K562 (cell line): ENCODE results near the gene GPER1. TPM values are rescaled to one million over a fixed set of nuclear protein-coding genes. Genes with fewer than 3 reads are reported as not detected.

ENCODE experiments used
- ATAC-seq: fragments of 200-7000 bp; cut with Tn5 transposase; 3 replicates; pipeline ENCODE4 v1.9.1; 2020; ENCODE audit warnings: moderate library complexity
- BruUV-seq: library from RNA; stranded (reverse); fragments of 400-500 nt; replicated peaks from 2 replicates; lab custom pipeline; 2021; lab: Mats Ljungman, UMichigan
- CTCF ChIA-PET: fragments of 300-600 bp; formaldehyde crosslinking; extraction: SDS; loops from one replicate; lab custom pipeline; 2021; ENCODE audit warnings: low intra/inter-chr PET ratio; lab: Yijun Ruan, JAX
- POLR2A ChIA-PET: fragments of 300-600, 350-650 bp; sonication (Branson Sonifier 250); formaldehyde crosslinking; extraction: SDS; loops from one replicate; lab custom pipeline; 2021; ENCODE audit warnings: antibody characterized with exemption, inconsistent platforms; lab: Yijun Ruan, JAX
- DNase-seq, 4 experiments: peaks; one replicate each; pipeline versions ENCODE4 v3.0.0 to v3.0.0-alpha.2; 2011 to 2018; ENCODE audit warnings: low spot score in 3 of 4, mixed read lengths in 3 of 4; ENCODE audit errors: extremely low read depth in 1 of 4
- FAIRE-seq: peaks from 2 replicates; lab custom pipeline; 2011; peaks lifted over from hg19 to GRCh38; lab: Jason Lieb, UNC
- H2AFZ ChIP-seq: 2 replicates; pipeline ENCODE4 v1.6.0; 2011; ENCODE audit warnings: low read depth, low read length, control low read depth, inconsistent platforms
- H3K27ac ChIP-seq: fragments of 200-600 bp; 3 replicates; pipeline ENCODE4 v1.8.0; 2011; ENCODE audit warnings: low read depth, mild to moderate bottlenecking, control low read depth, inconsistent platforms, low read length, moderate library complexity, mixed read lengths; ENCODE audit errors: extremely low read depth
- H3K27me3 ChIP-seq, 2 experiments: fragments of 300-600 bp in 1 of 2; 2 replicates in 1 of 2; 3 replicates in 1 of 2; pipeline versions ENCODE4 v1.6.0 to v1.8.0; 2011; ENCODE audit warnings: inconsistent platforms in 2 of 2, low read length in 2 of 2, mild to moderate bottlenecking in 1 of 2, mixed read lengths in 1 of 2, moderate library complexity in 1 of 2; ENCODE audit not compliant: control insufficient read depth in 2 of 2, insufficient read depth in 2 of 2
- H3K36me3 ChIP-seq: fragments of 300-600 bp; 3 replicates; pipeline ENCODE4 v1.8.0; 2011; ENCODE audit warnings: mild to moderate bottlenecking, low read length, inconsistent platforms; ENCODE audit not compliant: control insufficient read depth, insufficient read depth
- H3K4me1 ChIP-seq, 2 experiments: fragments of 200-600 bp in 1 of 2; replicated peaks in 1 of 2; 2 replicates in 1 of 2; 3 replicates in 1 of 2; pipeline versions ENCODE4 v1.5.1 to v1.8.0; 2011; ENCODE audit warnings: inconsistent platforms in 2 of 2, low read length in 2 of 2, mild to moderate bottlenecking in 1 of 2, mixed read lengths in 1 of 2, moderate library complexity in 1 of 2; ENCODE audit not compliant: control insufficient read depth in 2 of 2, insufficient read depth in 2 of 2
- H3K4me2 ChIP-seq: 2 replicates; pipeline ENCODE4 v1.6.1; 2011; ENCODE audit warnings: low read length, control low read depth, inconsistent platforms, mixed read lengths; ENCODE audit not compliant: insufficient read depth
- H3K4me3 ChIP-seq: fragments of 200-600 bp; sonication (generic), shearing (Covaris generic); 2 replicates; pipeline ENCODE4 v1.5.1; 2016; ENCODE audit warnings: control low read depth, inconsistent platforms
- H3K79me2 ChIP-seq: fragments of 200-600 bp; 3 replicates; pipeline ENCODE4 v1.8.0; 2011; ENCODE audit warnings: low read length, inconsistent platforms; ENCODE audit not compliant: control insufficient read depth, insufficient read depth
- H3K9ac ChIP-seq, 2 experiments: 2 replicates each; pipeline versions ENCODE4 v1.6.0 to v1.6.1; 2011; ENCODE audit warnings: low read depth in 2 of 2, low read length in 2 of 2, control low read depth in 1 of 2, inconsistent platforms in 1 of 2, mild to moderate bottlenecking in 1 of 2, mixed read lengths in 1 of 2; ENCODE audit not compliant: insufficient read depth in 1 of 2
- H3K9me1 ChIP-seq: one replicate; pipeline ENCODE4 v1.6.0; 2011; ENCODE audit warnings: inconsistent platforms, mild to moderate bottlenecking, low read length, moderate library complexity; ENCODE audit not compliant: control insufficient read depth, insufficient read depth
- H3K9me3 ChIP-seq: replicated peaks from 2 replicates; pipeline ENCODE4 v1.5.1; 2011; ENCODE audit warnings: low read depth, low read length, inconsistent platforms; ENCODE audit not compliant: control insufficient read depth, insufficient read depth
- H4K20me1 ChIP-seq: replicated peaks from 2 replicates; pipeline ENCODE4 v1.6.1; 2011; ENCODE audit warnings: low read length, inconsistent platforms, mixed read lengths; ENCODE audit not compliant: control insufficient read depth, insufficient read depth
- AFF4 ChIP-seq: sonication (generic); formaldehyde crosslinking; IDR thresholded peaks from 2 replicates; pipeline ENCODE4 v1.8.0; 2023; ENCODE audit warnings: mild to moderate bottlenecking, missing genetic modification reagents
- CBX1 ChIP-seq: sonication (generic); IDR thresholded peaks from 2 replicates; pipeline ENCODE4 v1.6.1; 2016; ENCODE audit warnings: antibody characterized with exemption, low read depth, mild to moderate bottlenecking
- E2F4 ChIP-seq: sonication (generic); formaldehyde crosslinking; IDR thresholded peaks from 2 replicates; pipeline ENCODE4 v1.8.0; 2022; ENCODE audit warnings: mild to moderate bottlenecking, low read depth, missing genetic modification reagents
- IRF2 ChIP-seq: sonication (generic); formaldehyde crosslinking; IDR thresholded peaks from 2 replicates; pipeline ENCODE4 v1.8.1; 2022; ENCODE audit warnings: mild to moderate bottlenecking, missing genetic modification reagents
- MTA3 ChIP-seq: fragments of 450-650 bp; formaldehyde crosslinking; IDR thresholded peaks from 2 replicates; pipeline ENCODE4 v1.6.1; 2017; ENCODE audit warnings: mild to moderate bottlenecking, borderline replicate concordance
- STAG1 ChIP-seq: sonication (generic); formaldehyde crosslinking; IDR thresholded peaks from 2 replicates; pipeline ENCODE4 v1.5.0; 2020; ENCODE audit warnings: missing genetic modification reagents, borderline replicate concordance
- ZNF57 ChIP-seq: fragments of 450-650 bp; formaldehyde crosslinking; IDR thresholded peaks from 2 replicates; pipeline ENCODE4 v1.4.0; 2020; ENCODE audit warnings: mild to moderate bottlenecking, moderate library complexity
- WGBS: fragments of 100-300 bp; shearing (Covaris generic); methylation state at CpG from one replicate; pipeline ENCODE4 v1.1.6; 2016; ENCODE audit warnings: low coverage, mixed read lengths; ENCODE audit not compliant: insufficient coverage; ENCODE audit errors: missing lambda C conversion rate; 5-methylcytosine and 5-hydroxymethylcytosine counted together
- in situ Hi-C: fragments of 300-500 bp; cut with MboI; formaldehyde crosslinking; loops from 4 replicates; pipeline ENCODE4 v1.15.0; 2018; ENCODE audit warnings: inconsistent platforms, mixed read lengths
- intact Hi-C: fragments of 100-400 bp; cut with micrococcal nuclease; formaldehyde crosslinking; loops from 2 replicates; pipeline ENCODE4 v1.14.2; 2022
- polyA plus RNA-seq, 8 experiments: library from polyadenylated mRNA; depleted of rRNA in 4 of 8; stranded (reverse) in 5 of 8; unstranded in 3 of 8; fragments of >200 nt; fragmentation: Nextera tagmentation in 2 of 8; fragmentation: Illumina TruSeq in 1 of 8; extraction: Ambion mirVana in 2 of 8; extraction: Trizol in 1 of 8; gene quantifications; 2 replicates each; pipeline versions ENCODE4 v1.2.1 to v1.2.3, GENCODE V29; 2011 to 2014; ENCODE audit warnings: inconsistent platforms in 1 of 8, missing spikeins in 1 of 8
- total RNA-seq, 7 experiments: library from RNA; depleted of rRNA in 6 of 7; stranded (reverse); fragments of >200 nt in 6 of 7; fragmentation: Illumina TruSeq in 2 of 7; extraction: Trizol in 2 of 7; gene quantifications; 2 replicates each; pipeline versions ENCODE4 v1.2.1 to v1.2.3, GENCODE V29; 2011 to 2021; ENCODE audit warnings: low replicate concordance in 1 of 7
- TF ChIP-seq, protein P1 (sequence below): fragments of 200-800 bp; sonication (Bioruptor generic); IDR thresholded peaks from 2 replicates; pipeline ENCODE4 v1.6.1; 2016; ENCODE audit warnings: missing genetic modification characterization, missing compliant biosample characterization
- TF ChIP-seq, protein P2 (sequence below): sonication (generic); formaldehyde crosslinking; IDR thresholded peaks from 2 replicates; pipeline ENCODE4 v1.5.0; 2020; ENCODE audit warnings: missing genetic modification reagents

GPER1 gene
- total and polyA plus RNA-seq, 9 of the 15 experiments (the other 6 are each of a cell fraction or from before 2014, with no cell fraction given), result 0.04 to 0.09 (median 0.08) TPM; not detected in 6

- ATAC-seq (no peak), FAIRE-seq (no peak), DNase-seq (no peak)
- H3K79me2 ChIP-seq, result peaks cover 10% of the 10 kb centered on the region; the same call in 1 of the 3 replicates
- intact Hi-C loops (no loop called here), in situ Hi-C loops (no loop called here)
- no TSS peak for BruUV-seq
- H4K20me1 ChIP-seq, result no peaks in the 10 kb centered on the region
- no peak overlapping the region for H3K27ac ChIP-seq
- peaks cover 36 to 88% of the 10 kb centered on the region in 2 experiments for H3K4me1 ChIP-seq
- 95% methylated on average over 14 of the region's 27 CpGs for WGBS
- peaks cover 6% of the 10 kb centered on the region; the same call in 1 of the 3 replicates for H3K36me3 ChIP-seq
- TF ChIP-seq STAG1 (CRISPR knock-in tag) (no peak), CBX1 (no peak), ZNF57 (CRISPR knock-in tag) (no peak), IRF2 (CRISPR knock-in tag) (no peak), AFF4 (no peak), MTA3 (no peak), E2F4 (CRISPR knock-in tag) (no peak)
- TF ChIP-seq, protein P1, sequence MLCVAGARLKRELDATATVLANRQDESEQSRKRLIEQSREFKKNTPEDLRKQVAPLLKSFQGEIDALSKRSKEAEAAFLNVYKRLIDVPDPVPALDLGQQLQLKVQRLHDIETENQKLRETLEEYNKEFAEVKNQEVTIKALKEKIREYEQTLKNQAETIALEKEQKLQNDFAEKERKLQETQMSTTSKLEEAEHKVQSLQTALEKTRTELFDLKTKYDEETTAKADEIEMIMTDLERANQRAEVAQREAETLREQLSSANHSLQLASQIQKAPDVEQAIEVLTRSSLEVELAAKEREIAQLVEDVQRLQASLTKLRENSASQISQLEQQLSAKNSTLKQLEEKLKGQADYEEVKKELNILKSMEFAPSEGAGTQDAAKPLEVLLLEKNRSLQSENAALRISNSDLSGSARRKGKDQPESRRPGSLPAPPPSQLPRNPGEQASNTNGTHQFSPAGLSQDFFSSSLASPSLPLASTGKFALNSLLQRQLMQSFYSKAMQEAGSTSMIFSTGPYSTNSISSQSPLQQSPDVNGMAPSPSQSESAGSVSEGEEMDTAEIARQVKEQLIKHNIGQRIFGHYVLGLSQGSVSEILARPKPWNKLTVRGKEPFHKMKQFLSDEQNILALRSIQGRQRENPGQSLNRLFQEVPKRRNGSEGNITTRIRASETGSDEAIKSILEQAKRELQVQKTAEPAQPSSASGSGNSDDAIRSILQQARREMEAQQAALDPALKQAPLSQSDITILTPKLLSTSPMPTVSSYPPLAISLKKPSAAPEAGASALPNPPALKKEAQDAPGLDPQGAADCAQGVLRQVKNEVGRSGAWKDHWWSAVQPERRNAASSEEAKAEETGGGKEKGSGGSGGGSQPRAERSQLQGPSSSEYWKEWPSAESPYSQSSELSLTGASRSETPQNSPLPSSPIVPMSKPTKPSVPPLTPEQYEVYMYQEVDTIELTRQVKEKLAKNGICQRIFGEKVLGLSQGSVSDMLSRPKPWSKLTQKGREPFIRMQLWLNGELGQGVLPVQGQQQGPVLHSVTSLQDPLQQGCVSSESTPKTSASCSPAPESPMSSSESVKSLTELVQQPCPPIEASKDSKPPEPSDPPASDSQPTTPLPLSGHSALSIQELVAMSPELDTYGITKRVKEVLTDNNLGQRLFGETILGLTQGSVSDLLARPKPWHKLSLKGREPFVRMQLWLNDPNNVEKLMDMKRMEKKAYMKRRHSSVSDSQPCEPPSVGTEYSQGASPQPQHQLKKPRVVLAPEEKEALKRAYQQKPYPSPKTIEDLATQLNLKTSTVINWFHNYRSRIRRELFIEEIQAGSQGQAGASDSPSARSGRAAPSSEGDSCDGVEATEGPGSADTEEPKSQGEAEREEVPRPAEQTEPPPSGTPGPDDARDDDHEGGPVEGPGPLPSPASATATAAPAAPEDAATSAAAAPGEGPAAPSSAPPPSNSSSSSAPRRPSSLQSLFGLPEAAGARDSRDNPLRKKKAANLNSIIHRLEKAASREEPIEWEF (CRISPR knock-in tag), result no peak
- TF ChIP-seq, protein P2, sequence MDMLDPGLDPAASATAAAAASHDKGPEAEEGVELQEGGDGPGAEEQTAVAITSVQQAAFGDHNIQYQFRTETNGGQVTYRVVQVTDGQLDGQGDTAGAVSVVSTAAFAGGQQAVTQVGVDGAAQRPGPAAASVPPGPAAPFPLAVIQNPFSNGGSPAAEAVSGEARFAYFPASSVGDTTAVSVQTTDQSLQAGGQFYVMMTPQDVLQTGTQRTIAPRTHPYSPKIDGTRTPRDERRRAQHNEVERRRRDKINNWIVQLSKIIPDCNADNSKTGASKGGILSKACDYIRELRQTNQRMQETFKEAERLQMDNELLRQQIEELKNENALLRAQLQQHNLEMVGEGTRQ (CRISPR knock-in tag), result no peak
- POLR2A ChIA-PET, result no interaction called here
- no peak overlapping the region for H3K9ac ChIP-seq
- H3K27me3 ChIP-seq, result no peaks in the 10 kb centered on the region
- peaks cover 3% of the 10 kb centered on the region for H3K9me1 ChIP-seq
- no peak overlapping the region for H2AFZ ChIP-seq
- CTCF ChIA-PET, result no interaction called here
- H3K4me2 ChIP-seq, result no peak overlapping the region
- no peaks in the 10 kb centered on the region for H3K9me3 ChIP-seq
- no peak overlapping the region for H3K4me3 ChIP-seq
Measured at GRCh38 chr7:1056785-1057410, 31.0 kb upstream of the GPER1 start.
